HCT116 (cell line): Measurements from ENCODE around the gene CACNA1C. TPM values are rescaled to one million over a fixed set of nuclear protein-coding genes. Genes with fewer than 3 reads are reported as not detected.

Experiments used
- ATAC-seq: fragments of 200-7000 bp; cut with Tn5 transposase; 2 replicates; pipeline ENCODE4 v1.9.1; 2020; ENCODE audit warnings: mild to moderate bottlenecking, moderate library complexity
- BruUV-seq: library from RNA; stranded (reverse); fragments of 400-500 nt; replicated peaks from 2 replicates; lab custom pipeline; 2021; lab: Mats Ljungman, UMichigan
- CTCF ChIA-PET: fragments of 300-600 bp; sonication (Branson Sonifier 250); formaldehyde crosslinking; loops from one replicate; lab custom pipeline; 2021; ENCODE audit warnings: antibody characterized with exemption; lab: Charles Lee
- POLR2A ChIA-PET: fragments of 300-600, 350-600 bp; sonication (Branson Sonifier 250); formaldehyde crosslinking; loops from one replicate; lab custom pipeline; 2021; ENCODE audit warnings: antibody characterized with exemption; lab: Charles Lee
- RAD21 ChIA-PET, 2 experiments: fragments of 300-600 bp; sonication (Branson Sonifier 250); formaldehyde crosslinking; loops; one replicate each; lab custom pipeline; 2023; ENCODE audit warnings: low total read pairs in 2 of 2; ENCODE audit not compliant: uncharacterized antibody in 2 of 2, unreplicated experiment in 2 of 2, low non-redundant PET in 1 of 2; lab: Charles Lee
- DNase-seq: peaks from one replicate; pipeline ENCODE4 v3.0.0-alpha.2; 2010; ENCODE audit warnings: low read depth, low spot score
- H2AFZ ChIP-seq: fragments of 200-600 bp; shearing (Covaris generic), sonication (generic); 2 replicates; pipeline ENCODE4 v1.6.1; 2017; ENCODE audit warnings: low read depth, mixed run types, mixed read lengths, antibody characterized with exemption, low read length; ENCODE audit not compliant: poor library complexity, severe bottlenecking
- H3K27ac ChIP-seq: 2 replicates; pipeline ENCODE4 v1.5.1; 2012; ENCODE audit warnings: low read depth, low read length
- H3K27me3 ChIP-seq: fragments of 200-600 bp; sonication (generic); 2 replicates; pipeline ENCODE4 v1.6.1; 2016; ENCODE audit warnings: mixed run types, low read length, mixed read lengths; ENCODE audit not compliant: insufficient read depth
- H3K36me3 ChIP-seq, 2 experiments: fragments of 200-500 bp in 1 of 2; fragments of 200-600 bp in 1 of 2; sonication (Bioruptor generic) in 1 of 2; sonication (generic) in 1 of 2; 2 replicates each; pipeline versions ENCODE4 v1.5.1 to v1.6.1; 2014 to 2016; ENCODE audit warnings: low read length in 2 of 2, inconsistent platforms in 1 of 2, mixed read lengths in 1 of 2, mixed run types in 1 of 2; ENCODE audit not compliant: insufficient read depth in 2 of 2, control insufficient read depth in 1 of 2
- H3K4me1 ChIP-seq, 2 experiments: fragments of 200-600 bp in 1 of 2; sonication (generic) in 1 of 2; 2 replicates each; pipeline versions ENCODE4 v1.5.1 to v1.6.1; 2012 to 2017; ENCODE audit warnings: low read length in 2 of 2, inconsistent platforms in 1 of 2, mild to moderate bottlenecking in 1 of 2, mixed read lengths in 1 of 2, mixed run types in 1 of 2, moderate library complexity in 1 of 2; ENCODE audit not compliant: insufficient read depth in 2 of 2, control insufficient read depth in 1 of 2
- H3K4me2 ChIP-seq: fragments of 200-600 bp; sonication (generic); 2 replicates; pipeline ENCODE4 v1.6.1; 2017; ENCODE audit warnings: mixed run types, low read length, mixed read lengths
- H3K4me3 ChIP-seq, 2 experiments: fragments of 200-600 bp in 1 of 2; sonication (generic) in 1 of 2; replicated peaks in 1 of 2; 2 replicates each; pipeline ENCODE4 v1.5.1; 2011 to 2016; ENCODE audit warnings: low read length in 2 of 2, control low read depth in 1 of 2, low read depth in 1 of 2, mild to moderate bottlenecking in 1 of 2, mixed read lengths in 1 of 2, mixed run types in 1 of 2
- H3K79me2 ChIP-seq: fragments of 200-600 bp; sonication (generic); 2 replicates; pipeline ENCODE4 v1.6.1; 2017; ENCODE audit warnings: mild to moderate bottlenecking, mixed run types, low read length, moderate library complexity, mixed read lengths; ENCODE audit not compliant: insufficient read depth
- H3K9ac ChIP-seq: fragments of 200-600 bp; sonication (generic); 2 replicates; pipeline ENCODE4 v1.6.1; 2016; ENCODE audit warnings: low read length, mixed read lengths
- H3K9me2 ChIP-seq: fragments of 200-600 bp; sonication (generic), shearing (Covaris generic); 2 replicates; pipeline ENCODE4 v1.6.1; 2017; ENCODE audit warnings: mixed run types, mild to moderate bottlenecking, moderate library complexity; ENCODE audit not compliant: insufficient read depth
- H3K9me3 ChIP-seq, 2 experiments: fragments of 200-500 bp in 1 of 2; fragments of 200-600 bp in 1 of 2; sonication (Bioruptor generic) in 1 of 2; sonication (generic) in 1 of 2; 2 replicates each; pipeline ENCODE4 v1.6.1; 2014 to 2017; ENCODE audit warnings: low read length in 2 of 2, mixed read lengths in 2 of 2, inconsistent platforms in 1 of 2, low read depth in 1 of 2, mild to moderate bottlenecking in 1 of 2, mixed run types in 1 of 2, moderate library complexity in 1 of 2; ENCODE audit not compliant: control insufficient read depth in 1 of 2, insufficient read depth in 1 of 2
- H4K20me1 ChIP-seq: fragments of 200-600 bp; sonication (generic), shearing (Covaris generic); 2 replicates; pipeline ENCODE4 v1.6.1; 2017; ENCODE audit warnings: mixed run types, mild to moderate bottlenecking, moderate library complexity; ENCODE audit not compliant: insufficient read depth
- CBX3 ChIP-seq: IDR thresholded peaks from 2 replicates; pipeline ENCODE4 v1.6.1; 2012; ENCODE audit warnings: low read depth
- EZH2 ChIP-seq: fragments of 200-600 bp; sonication (generic); IDR thresholded peaks from 2 replicates; pipeline ENCODE4 v1.6.1; 2017; ENCODE audit warnings: antibody characterized with exemption, mixed run types
- EZH2phosphoT487 ChIP-seq: fragments of 200-600 bp; IDR thresholded peaks from 2 replicates; pipeline ENCODE4 v1.6.1; 2018; ENCODE audit warnings: antibody characterized with exemption, borderline replicate concordance
- FOSL1 ChIP-seq: IDR thresholded peaks from 2 replicates; pipeline ENCODE4 v1.6.1; 2012; ENCODE audit warnings: low read depth
- JUND ChIP-seq: IDR thresholded peaks from 2 replicates; pipeline ENCODE4 v1.6.1; 2012
- POLR2A ChIP-seq: IDR thresholded peaks from 2 replicates; pipeline ENCODE4 v1.7.0; 2011; ENCODE audit warnings: borderline replicate concordance; ENCODE audit not compliant: insufficient read depth, insufficient read length; ENCODE audit errors: extremely low read depth
- POLR2AphosphoS5 ChIP-seq: IDR thresholded peaks from 2 replicates; pipeline ENCODE4 v1.6.1; 2011; ENCODE audit warnings: mild to moderate bottlenecking, low read depth, low read length, moderate library complexity
- SIN3A ChIP-seq: IDR thresholded peaks from 2 replicates; pipeline ENCODE4 v1.6.1; 2012; ENCODE audit warnings: low read depth
- SP1 ChIP-seq: IDR thresholded peaks from 2 replicates; pipeline ENCODE4 v1.6.1; 2012; ENCODE audit warnings: low read depth
- SRF ChIP-seq: IDR thresholded peaks from 2 replicates; pipeline ENCODE4 v1.6.1; 2012; ENCODE audit warnings: low read depth
- TCF7L2 ChIP-seq: IDR thresholded peaks from 2 replicates; pipeline ENCODE4 v1.7.0; 2011; ENCODE audit warnings: borderline replicate concordance, inconsistent platforms; ENCODE audit not compliant: insufficient read depth, insufficient read length; ENCODE audit errors: extremely low read depth
- ZFX ChIP-seq: fragments of 450-650 bp; IDR thresholded peaks from 2 replicates; pipeline ENCODE4 v1.6.1; 2017
- intact Hi-C: fragments of 100-400 bp; cut with micrococcal nuclease; formaldehyde crosslinking; loops from 2 replicates; pipeline ENCODE4 v1.10.0; 2022
- total RNA-seq: library from RNA; stranded (reverse); gene quantifications from one replicate; pipeline ENCODE4 v1.2.1, GENCODE V29; 2021; ENCODE audit not compliant: unreplicated experiment
- TF ChIP-seq, protein P1 (sequence below): IDR thresholded peaks from 2 replicates; pipeline ENCODE4 v1.6.1; 2011; ENCODE audit warnings: mild to moderate bottlenecking, low read length, moderate library complexity; ENCODE audit not compliant: insufficient replicate concordance; ENCODE audit errors: extremely low read depth
- TF ChIP-seq, protein P2 (sequence below): IDR thresholded peaks from 2 replicates; pipeline ENCODE4 v1.6.1; 2012
- TF ChIP-seq, protein P3 (sequence below): IDR thresholded peaks from 2 replicates; pipeline ENCODE4 v1.6.1; 2012; ENCODE audit warnings: low read depth

CACNA1C gene
- total RNA-seq, 1 experiment from 2014 or later = 0.05 TPM

DNA sequence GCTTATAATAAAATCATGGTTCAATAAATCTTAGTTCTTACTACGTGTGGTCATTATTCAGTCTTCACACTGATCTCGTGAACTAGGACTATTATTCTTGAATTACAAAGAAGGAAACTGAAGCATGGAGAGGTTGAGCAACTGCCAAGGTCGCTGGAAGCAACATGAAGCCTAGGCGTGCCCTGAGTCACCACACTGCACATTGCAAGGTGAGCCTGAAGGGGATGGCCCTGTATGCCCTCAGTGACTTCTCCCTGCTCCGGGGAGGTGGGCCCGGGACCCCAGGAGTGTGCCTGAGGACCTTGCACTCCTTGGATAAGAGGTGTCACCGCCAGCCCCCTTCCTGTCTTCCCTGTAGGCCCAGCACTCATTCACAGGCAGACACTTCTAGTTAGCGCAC lies 161.6 kb downstream of the CACNA1C start:
- H3K27me3 ChIP-seq = peaks cover 21% of the 10 kb centered on the region; the same call in 1 of the 2 replicates
- no peak for DNase-seq
- BruUV-seq = no TSS peak
- H3K9me2 ChIP-seq = no peaks in the 10 kb centered on the region
- TF ChIP-seq SP1 (no peak), CBX3 (no peak), POLR2AphosphoS5 (no peak), EZH2phosphoT487 (no peak), JUND (no peak), ZFX (no peak), SIN3A (no peak), TCF7L2 (no peak), EZH2 (no peak), POLR2A (no peak), FOSL1 (no peak), SRF (no peak)
- TF ChIP-seq, protein P1, sequence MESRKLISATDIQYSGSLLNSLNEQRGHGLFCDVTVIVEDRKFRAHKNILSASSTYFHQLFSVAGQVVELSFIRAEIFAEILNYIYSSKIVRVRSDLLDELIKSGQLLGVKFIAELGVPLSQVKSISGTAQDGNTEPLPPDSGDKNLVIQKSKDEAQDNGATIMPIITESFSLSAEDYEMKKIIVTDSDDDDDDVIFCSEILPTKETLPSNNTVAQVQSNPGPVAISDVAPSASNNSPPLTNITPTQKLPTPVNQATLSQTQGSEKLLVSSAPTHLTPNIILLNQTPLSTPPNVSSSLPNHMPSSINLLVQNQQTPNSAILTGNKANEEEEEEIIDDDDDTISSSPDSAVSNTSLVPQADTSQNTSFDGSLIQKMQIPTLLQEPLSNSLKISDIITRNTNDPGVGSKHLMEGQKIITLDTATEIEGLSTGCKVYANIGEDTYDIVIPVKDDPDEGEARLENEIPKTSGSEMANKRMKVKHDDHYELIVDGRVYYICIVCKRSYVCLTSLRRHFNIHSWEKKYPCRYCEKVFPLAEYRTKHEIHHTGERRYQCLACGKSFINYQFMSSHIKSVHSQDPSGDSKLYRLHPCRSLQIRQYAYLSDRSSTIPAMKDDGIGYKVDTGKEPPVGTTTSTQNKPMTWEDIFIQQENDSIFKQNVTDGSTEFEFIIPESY = no peak
- TF ChIP-seq, protein P2, sequence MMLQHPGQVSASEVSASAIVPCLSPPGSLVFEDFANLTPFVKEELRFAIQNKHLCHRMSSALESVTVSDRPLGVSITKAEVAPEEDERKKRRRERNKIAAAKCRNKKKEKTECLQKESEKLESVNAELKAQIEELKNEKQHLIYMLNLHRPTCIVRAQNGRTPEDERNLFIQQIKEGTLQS = no peak
- TF ChIP-seq, protein P3, sequence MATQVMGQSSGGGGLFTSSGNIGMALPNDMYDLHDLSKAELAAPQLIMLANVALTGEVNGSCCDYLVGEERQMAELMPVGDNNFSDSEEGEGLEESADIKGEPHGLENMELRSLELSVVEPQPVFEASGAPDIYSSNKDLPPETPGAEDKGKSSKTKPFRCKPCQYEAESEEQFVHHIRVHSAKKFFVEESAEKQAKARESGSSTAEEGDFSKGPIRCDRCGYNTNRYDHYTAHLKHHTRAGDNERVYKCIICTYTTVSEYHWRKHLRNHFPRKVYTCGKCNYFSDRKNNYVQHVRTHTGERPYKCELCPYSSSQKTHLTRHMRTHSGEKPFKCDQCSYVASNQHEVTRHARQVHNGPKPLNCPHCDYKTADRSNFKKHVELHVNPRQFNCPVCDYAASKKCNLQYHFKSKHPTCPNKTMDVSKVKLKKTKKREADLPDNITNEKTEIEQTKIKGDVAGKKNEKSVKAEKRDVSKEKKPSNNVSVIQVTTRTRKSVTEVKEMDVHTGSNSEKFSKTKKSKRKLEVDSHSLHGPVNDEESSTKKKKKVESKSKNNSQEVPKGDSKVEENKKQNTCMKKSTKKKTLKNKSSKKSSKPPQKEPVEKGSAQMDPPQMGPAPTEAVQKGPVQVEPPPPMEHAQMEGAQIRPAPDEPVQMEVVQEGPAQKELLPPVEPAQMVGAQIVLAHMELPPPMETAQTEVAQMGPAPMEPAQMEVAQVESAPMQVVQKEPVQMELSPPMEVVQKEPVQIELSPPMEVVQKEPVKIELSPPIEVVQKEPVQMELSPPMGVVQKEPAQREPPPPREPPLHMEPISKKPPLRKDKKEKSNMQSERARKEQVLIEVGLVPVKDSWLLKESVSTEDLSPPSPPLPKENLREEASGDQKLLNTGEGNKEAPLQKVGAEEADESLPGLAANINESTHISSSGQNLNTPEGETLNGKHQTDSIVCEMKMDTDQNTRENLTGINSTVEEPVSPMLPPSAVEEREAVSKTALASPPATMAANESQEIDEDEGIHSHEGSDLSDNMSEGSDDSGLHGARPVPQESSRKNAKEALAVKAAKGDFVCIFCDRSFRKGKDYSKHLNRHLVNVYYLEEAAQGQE = no peak
- CTCF ChIA-PET = no interaction called here
- no peak overlapping the region for H3K9ac ChIP-seq
- POLR2A ChIA-PET = no interaction called here
- H4K20me1 ChIP-seq = no peaks in the 10 kb centered on the region
- RAD21 ChIA-PET = no interaction called here
- no peak overlapping the region for H2AFZ ChIP-seq
- intact Hi-C loops = no loop called here
- no peaks in the 10 kb centered on the region for H3K36me3 ChIP-seq
- no peak for ATAC-seq
- H3K4me3 ChIP-seq = no peak overlapping the region
- H3K9me3 ChIP-seq = no peaks in the 10 kb centered on the region
- H3K4me1 ChIP-seq = peaks cover 0 to 9% of the 10 kb centered on the region in 2 experiments; a peak in 1 of 4 replicates
- H3K79me2 ChIP-seq = no peaks in the 10 kb centered on the region
- no peak overlapping the region for H3K27ac ChIP-seq
- H3K4me2 ChIP-seq = no peak overlapping the region
